Measurements from ENCODE around the gene KLK3. TPM values are rescaled to one million over a fixed set of nuclear protein-coding genes. Genes with fewer than 3 reads are reported as not detected.

Gene KLK3
- total RNA-seq, 1 experiment from 2014 or later: not detected

GRCh38 chr19:50819636-50820035 lies 35.1 kb upstream of the KLK3 start:
- Mint-ChIP-seq H3K4me1 (ENCODE audit: insufficient read depth, unreplicated experiment) (peaks cover 27% of the 10 kb centered on the region), H3K4me3 (ENCODE audit: unreplicated experiment) (no peak overlapping the region), H3K27me3 (ENCODE audit: insufficient read depth, unreplicated experiment) (peaks cover 25% of the 10 kb centered on the region), H3K27ac (ENCODE audit: low read depth, unreplicated experiment) (no peak overlapping the region), H3K36me3 (ENCODE audit: insufficient read depth, unreplicated experiment) (no peaks in the 10 kb centered on the region), H3K9me3 (ENCODE audit: unreplicated experiment) (no peaks in the 10 kb centered on the region)
- no TSS peak for BruUV-seq (replicated peaks)
- intact Hi-C loops (cut with micrococcal nuclease): no loop called here
- TF ChIP-seq CTCF (IDR thresholded peaks at IDR 0.05; ENCODE audit: unreplicated experiment): no peak
- DNase-seq (ENCODE audit: unreplicated experiment): no peak
- ChIA-PET POLR2A (no interaction called here), CTCF (interaction anchor here (0.6 kb wide), 2 partner anchors 16 to 71 kb away, joined by 3 read pairs; no protein-coding TSS in a partner anchor)

- H3K27ac Mint-ChIP-seq (ENCODE audit: low read depth, unreplicated experiment): peak overlapping the region; percentile 69
- CTCF ChIA-PET: interaction anchor here (0.6 kb wide), 3 partner anchors 15 to 71 kb away, joined by 3 read pairs; no protein-coding TSS in a partner anchor
- no peak for TF ChIP-seq CTCF (IDR thresholded peaks at IDR 0.05; ENCODE audit: unreplicated experiment)
- POLR2A ChIA-PET: no interaction called here
- H3K9me3 Mint-ChIP-seq (ENCODE audit: unreplicated experiment): no peaks in the 10 kb centered on the region
- intact Hi-C loops (cut with micrococcal nuclease): no loop called here
- no peak for DNase-seq (ENCODE audit: unreplicated experiment)
- peaks cover 21% of the 10 kb centered on the region for H3K27me3 Mint-ChIP-seq (ENCODE audit: insufficient read depth, unreplicated experiment)
- peak overlapping the region; percentile 58 for H3K4me3 Mint-ChIP-seq (ENCODE audit: unreplicated experiment)
- H3K36me3 Mint-ChIP-seq (ENCODE audit: insufficient read depth, unreplicated experiment): no peaks in the 10 kb centered on the region
- H3K4me1 Mint-ChIP-seq (ENCODE audit: insufficient read depth, unreplicated experiment): peaks cover 27% of the 10 kb centered on the region
- no TSS peak for BruUV-seq (replicated peaks)
Measured at GRCh38 chr19:50820086-50820485, 34.6 kb upstream of the KLK3 start.

- Mint-ChIP-seq H3K36me3 (ENCODE audit: insufficient read depth, unreplicated experiment) (no peaks in the 10 kb centered on the region), H3K9me3 (ENCODE audit: unreplicated experiment) (peaks cover under 1% of the 10 kb centered on the region), H3K4me3 (ENCODE audit: unreplicated experiment) (peak overlapping the region; percentile 58), H3K27me3 (ENCODE audit: insufficient read depth, unreplicated experiment) (peaks cover 22% of the 10 kb centered on the region), H3K27ac (ENCODE audit: low read depth, unreplicated experiment) (peak overlapping the region; percentile 69), H3K4me1 (ENCODE audit: insufficient read depth, unreplicated experiment) (peaks cover 27% of the 10 kb centered on the region)
- intact Hi-C loops (cut with micrococcal nuclease): no loop called here
- TF ChIP-seq CTCF (IDR thresholded peaks at IDR 0.05; ENCODE audit: unreplicated experiment): no peak
- no TSS peak for BruUV-seq (replicated peaks)
- ChIA-PET CTCF (interaction anchor here (0.6 kb wide), 2 partner anchors 15 to 915 kb away, joined by 3 read pairs; no protein-coding TSS in a partner anchor), POLR2A (interaction anchor here (0.6 kb wide), 1 partner anchor 235 kb away, joined by 3 read pairs; no protein-coding TSS in a partner anchor)
- DNase-seq (ENCODE audit: unreplicated experiment): no peak
Measured at GRCh38 chr19:50820549-50821247, 34.0 kb upstream of the KLK3 start.

GRCh38 chr19:50821248-50821612 lies 33.5 kb upstream of the KLK3 start:
- peaks cover 27% of the 10 kb centered on the region for H3K27me3 Mint-ChIP-seq (ENCODE audit: insufficient read depth, unreplicated experiment)

More at GRCh38 chr19:50821248-50821612, 33.5 kb upstream of the KLK3 start:
- H3K27ac Mint-ChIP-seq (ENCODE audit: low read depth, unreplicated experiment): no peak overlapping the region
- no peak overlapping the region for H3K4me3 Mint-ChIP-seq (ENCODE audit: unreplicated experiment)
- TF ChIP-seq CTCF (IDR thresholded peaks at IDR 0.05; ENCODE audit: unreplicated experiment): no peak
- DNase-seq (ENCODE audit: unreplicated experiment): no peak
- intact Hi-C loops (cut with micrococcal nuclease): no loop called here
- peaks cover 6% of the 10 kb centered on the region for H3K9me3 Mint-ChIP-seq (ENCODE audit: unreplicated experiment)
- no peaks in the 10 kb centered on the region for H3K36me3 Mint-ChIP-seq (ENCODE audit: insufficient read depth, unreplicated experiment)
- ChIA-PET CTCF (no interaction called here), POLR2A (interaction anchor here (0.6 kb wide), 1 partner anchor 60 kb away, joined by 3 read pairs; no protein-coding TSS in a partner anchor)
- peaks cover 27% of the 10 kb centered on the region for H3K4me1 Mint-ChIP-seq (ENCODE audit: insufficient read depth, unreplicated experiment)
- no TSS peak for BruUV-seq (replicated peaks)
